Activated T-helper 9 cell treated with anti-CD3 and anti-CD28 coated beads, Interleukin-2, amount 50 U/mL, for 16 hours (primary cell): ENCODE results near the gene SAPCD2.
"Not testable (repeated sequence)": the region's sequence is repeated elsewhere in the genome, so short reads cannot be mapped to it uniquely, and the experiment has no call there.

Experiments used
- DNase-seq: peaks from one replicate; pipeline ENCODE4 v3.0.0-alpha.2; 2020; ENCODE audit warnings: low read depth

The SAPCD2 gene

GRCh38 chr9:137064880-137065164 lies 5.5 kb downstream of the SAPCD2 start:
- no peak for DNase-seq

- DNase-seq = peak; percentile 53
Observed at GRCh38 chr9:137064027-137064879, 6.1 kb downstream of the SAPCD2 start.

GRCh38 chr9:137063311-137064026 lies 6.9 kb downstream of the SAPCD2 start:
- no peak for DNase-seq

GRCh38 chr9:137062798-137063197 lies 7.6 kb downstream of the SAPCD2 start:
- not testable (repeated sequence) for DNase-seq

GRCh38 chr9:137062384-137062783 lies 8.0 kb downstream of the SAPCD2 start:
- DNase-seq = no peak

- DNase-seq = no peak
Observed at GRCh38 chr9:137058521-137059234, 11.7 kb downstream of the SAPCD2 start.

GRCh38 chr9:137057545-137057944 lies 12.8 kb downstream of the SAPCD2 start:
- DNase-seq = no peak

- DNase-seq = no peak
Observed at GRCh38 chr9:137056739-137057415, 13.5 kb downstream of the SAPCD2 start.

GRCh38 chr9:137055385-137056364 lies 14.7 kb downstream of the SAPCD2 start:
- DNase-seq = no peak

- DNase-seq = no peak
Observed at GRCh38 chr9:137054932-137055384, 15.4 kb downstream of the SAPCD2 start.

GRCh38 chr9:137053944-137054931 lies 16.1 kb downstream of the SAPCD2 start, which contains the start of gene ENTPD2:
TSS of gene ENTPD2 (minus strand) at chr9:137054061. CDS start at chr9:137053997, 64 bp downstream.
- peak; percentile 31 for DNase-seq

GRCh38 chr9:137052998-137053943 lies 17.1 kb downstream of the SAPCD2 start:
- DNase-seq = no peak

GRCh38 chr9:137052293-137052692 lies 18.1 kb downstream of the SAPCD2 start:
- no peak for DNase-seq

GRCh38 chr9:137051145-137051724 lies 19.1 kb downstream of the SAPCD2 start:
- no peak for DNase-seq

GRCh38 chr9:137050570-137050969 lies 19.8 kb downstream of the SAPCD2 start:
- no peak for DNase-seq

GRCh38 chr9:137049544-137050449 lies 20.6 kb downstream of the SAPCD2 start:
- DNase-seq = peak; percentile 36
